Measurements from ENCODE around the gene ATF7.

ATF7 gene

GRCh38 chr12:53480491-53481442, 145.4 kb downstream of the ATF7 start:
- no peak for FAIRE-seq

- FAIRE-seq: no peak
Observed at GRCh38 chr12:53479331-53479730, 146.9 kb downstream of the ATF7 start.

GRCh38 chr12:53478865-53479264, 147.3 kb downstream of the ATF7 start:
- no peak for FAIRE-seq

- no peak for FAIRE-seq
Observed at GRCh38 chr12:53476769-53477209, 149.4 kb downstream of the ATF7 start.

GRCh38 chr12:53474819-53475218, 151.4 kb downstream of the ATF7 start:
- FAIRE-seq: no peak

GRCh38 chr12:53474077-53474476, 152.1 kb downstream of the ATF7 start:
- FAIRE-seq: no peak

- no peak for FAIRE-seq
Observed at GRCh38 chr12:53472056-53472582, 154.1 kb downstream of the ATF7 start.

GRCh38 chr12:53468282-53468681, 157.9 kb downstream of the ATF7 start:
- FAIRE-seq: no peak

GRCh38 chr12:53467880-53468279, 158.3 kb downstream of the ATF7 start:
- no peak for FAIRE-seq

- FAIRE-seq: no peak
Observed at GRCh38 chr12:53467082-53467481, 159.1 kb downstream of the ATF7 start.

GRCh38 chr12:53466640-53467039, 159.5 kb downstream of the ATF7 start:
- FAIRE-seq: no peak

GRCh38 chr12:53465679-53466078, 160.5 kb downstream of the ATF7 start:
- no peak for FAIRE-seq

- no peak for FAIRE-seq
Observed at GRCh38 chr12:53464685-53465418, 161.3 kb downstream of the ATF7 start.

GRCh38 chr12:53463802-53464560, 162.2 kb downstream of the ATF7 start:
- no peak for FAIRE-seq

GRCh38 chr12:53462935-53463334, 163.2 kb downstream of the ATF7 start:
- no peak for FAIRE-seq

- FAIRE-seq: no peak
Observed at GRCh38 chr12:53461591-53461990, 164.6 kb downstream of the ATF7 start.

- no peak for FAIRE-seq
Observed at GRCh38 chr12:53461059-53461458, 165.1 kb downstream of the ATF7 start.

GRCh38 chr12:53459097-53459496, 167.1 kb downstream of the ATF7 start:
- FAIRE-seq: no peak
